Suppressor macrophage treated with lipopolysaccharide for 4 hours (primary cell): ENCODE data around the gene PIP5K1C.
"Not testable (repeated sequence)": the region's sequence is repeated elsewhere in the genome, so short reads cannot be mapped to it uniquely, and the experiment has no call there.

Source experiments
- DNase-seq: peaks from one replicate; pipeline ENCODE4 v3.0.0-alpha.2; 2020

PIP5K1C gene

DNA sequence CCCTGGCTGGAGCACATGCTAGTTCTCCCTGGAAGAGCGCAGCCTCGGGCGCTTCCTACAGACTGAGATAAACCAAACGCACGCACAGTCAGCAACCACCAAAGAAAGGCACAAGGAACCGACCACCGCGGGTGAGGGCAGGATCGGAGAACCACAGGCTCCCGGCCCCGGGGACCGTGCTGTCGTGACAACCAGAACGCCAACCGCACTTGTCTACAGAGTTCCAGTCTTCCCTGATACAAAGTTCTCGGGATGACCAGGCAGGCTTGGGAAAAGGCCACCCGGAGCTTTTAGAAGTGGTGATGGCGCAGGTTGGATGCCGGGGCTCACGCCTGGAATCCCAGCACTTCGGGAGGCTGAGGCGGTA is 40.5 kb downstream of the PIP5K1C start:
- DNase-seq: no peak

DNA sequence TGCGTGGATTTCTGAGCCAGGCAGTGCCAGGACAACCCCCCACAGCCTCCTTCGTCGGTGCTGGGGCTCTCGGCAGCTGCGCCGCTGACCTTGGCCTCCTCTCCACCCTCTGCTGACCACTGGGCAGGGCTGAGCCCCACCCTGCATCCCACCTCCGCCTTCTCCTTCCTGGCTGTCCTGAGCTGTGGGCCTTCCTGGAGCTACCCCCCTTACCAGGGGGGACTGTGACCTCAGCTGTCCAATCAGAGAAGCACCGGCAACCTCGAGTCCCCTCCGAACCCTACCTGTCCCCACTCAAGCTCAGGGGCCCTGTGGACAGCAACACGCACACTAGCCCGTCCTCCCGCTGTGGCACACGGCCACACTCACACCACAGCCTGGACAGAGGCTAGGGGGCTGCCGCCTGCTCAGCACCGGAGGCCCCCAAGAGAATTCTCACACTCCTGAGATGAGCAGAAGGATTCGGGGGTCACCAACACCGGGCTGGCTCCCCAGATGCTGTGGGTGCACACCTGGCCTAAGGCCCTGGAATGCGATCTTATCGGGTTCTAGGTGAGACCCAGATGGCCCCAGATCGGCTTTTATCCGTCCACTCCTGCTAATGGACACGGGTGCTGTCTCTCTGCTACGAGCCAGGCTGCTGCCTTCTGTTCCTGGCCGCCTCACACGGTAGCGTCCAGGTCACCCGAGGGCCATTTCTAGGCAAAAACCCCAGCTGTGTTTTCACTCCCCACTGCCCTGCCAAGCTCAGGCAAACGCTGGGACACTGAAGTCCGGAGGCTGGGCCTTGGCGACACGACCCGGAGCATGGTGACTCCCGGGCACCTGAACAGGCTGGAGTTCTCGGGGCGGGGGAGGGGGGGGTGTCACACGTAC is 41.2 kb downstream of the PIP5K1C start:
- DNase-seq: no peak

DNA sequence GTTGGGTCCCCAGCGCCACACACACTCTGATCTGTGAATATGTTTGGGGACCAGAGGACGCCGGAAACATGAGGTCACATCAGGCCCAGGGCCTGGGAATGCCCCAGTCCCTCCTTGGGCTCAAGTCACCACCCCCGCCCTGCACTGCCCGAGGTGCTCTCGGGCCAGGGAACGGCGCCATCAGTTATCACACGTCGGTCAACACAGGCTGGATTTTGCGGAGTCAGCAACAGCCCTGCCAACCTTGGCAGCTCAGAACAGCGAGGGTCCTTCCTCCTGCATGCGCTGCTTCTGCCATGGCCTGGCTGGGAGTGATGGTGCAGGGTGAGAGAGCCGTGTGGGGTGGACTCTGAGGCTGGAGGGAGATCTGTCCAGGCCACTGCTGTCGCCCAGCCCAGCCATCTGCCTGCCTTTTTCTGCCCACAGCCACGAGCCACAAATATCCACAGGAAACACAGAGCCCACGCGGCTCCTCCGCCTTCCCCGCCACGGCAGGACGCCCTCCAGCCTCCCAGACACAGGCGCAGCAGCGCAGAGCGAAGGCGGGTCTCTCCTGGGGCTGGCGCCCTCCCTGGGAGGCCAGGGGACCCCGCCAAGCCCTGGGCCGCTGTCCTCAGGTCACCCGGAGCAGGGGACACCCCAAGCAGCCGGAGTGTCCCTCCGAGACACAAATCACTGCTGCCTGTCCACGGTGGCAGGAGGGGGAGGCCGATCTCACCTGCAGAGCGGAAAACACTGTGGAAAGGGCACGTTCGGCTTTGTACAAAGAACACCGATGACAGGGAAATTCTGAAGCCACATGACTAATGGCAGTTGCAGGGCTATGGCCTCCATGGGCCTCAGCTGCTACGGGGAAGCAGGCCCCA is 42.0 kb downstream of the PIP5K1C start:
- DNase-seq: no peak

DNA sequence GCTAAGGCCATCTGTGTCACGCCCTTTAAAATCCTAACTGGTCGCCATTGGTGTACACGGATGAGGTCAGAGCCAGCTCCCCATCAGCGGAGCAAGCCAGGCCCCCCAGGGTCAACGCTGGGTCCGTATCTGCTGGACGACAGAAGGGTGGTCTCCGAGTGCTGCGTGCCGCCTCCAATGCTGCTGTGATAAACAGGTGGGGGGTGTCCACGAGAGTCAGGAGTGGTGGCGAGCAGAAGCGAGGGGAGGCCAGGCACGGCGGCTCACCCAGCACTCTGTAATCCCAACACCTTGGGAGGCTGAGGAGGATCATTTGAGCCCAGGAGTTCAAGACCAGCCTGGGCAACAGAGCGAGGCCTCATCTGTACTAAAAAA is 42.9 kb downstream of the PIP5K1C start:
- DNase-seq: no peak

DNA sequence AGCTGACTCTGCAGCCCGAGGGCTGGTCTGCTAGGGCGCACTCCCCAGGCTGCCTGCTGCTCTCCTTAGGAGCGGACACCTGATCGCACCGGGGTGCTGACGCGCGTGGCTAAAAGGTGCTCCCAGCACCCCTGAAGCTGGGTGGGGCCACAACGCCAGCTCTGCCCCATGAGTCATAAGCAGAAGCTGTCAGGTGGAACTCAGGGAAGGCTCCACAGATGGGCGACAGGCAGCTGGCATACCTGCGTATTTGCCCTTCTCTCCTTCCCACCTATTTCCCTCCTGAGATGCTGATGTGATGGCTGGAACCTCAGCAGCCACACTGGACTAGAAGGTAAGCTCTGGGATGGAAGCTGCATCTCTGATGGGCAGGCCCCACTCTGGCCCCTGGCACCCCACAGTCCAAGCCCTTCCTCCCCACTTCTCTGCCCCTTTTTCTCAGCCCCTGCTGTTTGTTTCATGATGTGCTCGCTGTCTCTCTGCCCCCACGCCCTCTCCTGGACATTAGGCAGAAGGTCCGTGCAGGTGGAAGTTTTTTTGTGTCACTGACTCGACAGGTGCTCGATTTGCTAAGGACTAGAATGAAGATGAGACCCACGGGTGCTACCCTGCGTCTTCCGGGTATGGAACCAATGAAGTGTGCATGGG is 43.4 kb downstream of the PIP5K1C start:
- DNase-seq: no peak

DNA sequence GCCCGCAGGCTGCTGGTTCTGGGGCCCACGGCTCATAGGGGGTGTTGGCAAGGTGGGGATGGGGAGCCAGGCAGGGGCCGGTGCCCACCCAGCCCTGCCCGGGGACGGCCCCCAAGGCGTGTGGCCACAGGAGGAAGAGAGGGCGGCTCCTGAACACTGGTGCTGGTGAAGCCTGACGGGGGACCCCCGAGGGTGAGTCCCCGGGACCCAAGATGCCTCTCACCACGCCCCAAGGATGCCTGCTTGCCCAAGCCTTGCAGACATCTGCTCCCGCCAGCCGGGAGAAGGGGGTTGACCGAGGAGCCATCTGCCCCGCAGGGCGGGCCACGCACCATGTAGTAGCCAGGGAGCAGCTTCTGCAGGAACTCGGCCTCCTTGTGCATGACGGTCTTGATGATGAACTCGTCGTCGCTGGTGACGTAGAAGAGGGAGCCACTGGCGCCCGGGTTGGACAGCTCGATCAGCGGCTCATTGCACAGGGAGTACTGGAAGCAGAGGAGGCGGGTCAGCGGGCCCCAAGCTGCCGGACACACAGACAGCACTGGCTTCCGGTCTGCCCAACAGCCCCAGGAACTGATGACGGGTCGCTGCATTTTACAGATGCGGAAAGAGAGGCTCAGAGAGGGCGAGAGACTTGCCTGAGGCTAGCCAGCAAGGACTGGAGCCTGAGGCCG is 44.1 kb downstream of the PIP5K1C start:
- no peak for DNase-seq

DNA sequence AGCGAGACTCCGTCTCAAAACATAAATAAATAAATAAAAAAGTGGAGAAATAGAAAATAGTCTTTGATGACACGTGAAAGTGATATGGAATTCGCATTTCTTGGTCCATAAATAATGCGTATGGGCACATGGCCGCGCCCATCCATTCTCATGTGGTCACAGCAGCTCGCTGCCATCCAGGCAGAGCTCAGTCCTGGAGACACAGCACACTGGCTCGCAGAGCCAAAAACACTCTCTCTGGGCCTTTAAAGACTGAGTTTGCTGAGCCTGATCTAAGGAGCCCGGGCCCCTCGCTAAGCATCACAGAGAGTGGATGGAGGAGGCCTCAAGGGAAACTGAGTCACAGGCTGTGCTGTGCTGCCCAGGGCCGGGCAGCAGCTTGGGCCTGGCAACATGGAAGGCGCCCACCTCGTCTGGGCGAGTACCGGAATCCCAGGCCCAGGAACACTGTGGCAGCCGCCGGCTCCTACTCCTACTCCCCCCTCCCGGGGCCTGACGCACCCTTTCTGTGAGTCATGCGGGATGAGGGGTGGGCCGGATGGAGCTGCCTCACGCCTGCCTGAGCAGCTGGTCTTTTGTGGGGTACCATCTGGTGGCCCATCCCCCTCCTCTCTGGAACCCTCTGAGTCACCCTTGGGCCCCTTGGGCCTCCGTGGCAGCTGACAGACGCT is 44.7 kb downstream of the PIP5K1C start:
- no peak for DNase-seq

DNA sequence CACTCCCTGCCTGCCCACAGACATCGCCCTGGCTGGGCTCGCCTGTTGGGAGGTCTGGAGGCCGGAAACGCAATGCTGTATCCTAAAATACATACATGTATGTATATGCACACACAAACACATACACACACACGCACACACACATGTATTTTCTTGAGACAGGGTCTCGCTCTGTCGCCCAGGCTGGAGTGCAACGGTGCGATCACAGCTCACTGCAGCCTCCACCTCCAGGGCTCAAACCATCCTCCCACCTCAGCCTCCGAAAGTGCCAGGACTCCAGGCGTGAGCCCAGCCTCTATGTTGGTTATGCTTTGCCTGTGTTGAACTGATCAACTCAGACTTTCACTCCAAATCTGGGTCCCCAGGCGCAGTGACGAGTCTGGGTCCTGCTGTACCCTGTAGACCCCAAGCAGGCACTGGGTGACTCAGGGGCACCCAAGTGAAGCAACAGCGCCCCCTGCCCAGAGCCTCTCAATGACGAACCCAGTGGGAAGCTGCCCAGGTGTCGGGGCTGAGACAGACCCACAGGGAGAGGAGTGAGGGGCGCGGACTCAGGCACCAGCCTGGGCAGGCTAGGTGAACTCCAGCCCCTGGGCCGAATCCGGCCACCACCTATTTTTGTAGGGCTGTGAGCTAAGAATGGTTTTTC is 46.3 kb downstream of the PIP5K1C start:
- no peak for DNase-seq

DNA sequence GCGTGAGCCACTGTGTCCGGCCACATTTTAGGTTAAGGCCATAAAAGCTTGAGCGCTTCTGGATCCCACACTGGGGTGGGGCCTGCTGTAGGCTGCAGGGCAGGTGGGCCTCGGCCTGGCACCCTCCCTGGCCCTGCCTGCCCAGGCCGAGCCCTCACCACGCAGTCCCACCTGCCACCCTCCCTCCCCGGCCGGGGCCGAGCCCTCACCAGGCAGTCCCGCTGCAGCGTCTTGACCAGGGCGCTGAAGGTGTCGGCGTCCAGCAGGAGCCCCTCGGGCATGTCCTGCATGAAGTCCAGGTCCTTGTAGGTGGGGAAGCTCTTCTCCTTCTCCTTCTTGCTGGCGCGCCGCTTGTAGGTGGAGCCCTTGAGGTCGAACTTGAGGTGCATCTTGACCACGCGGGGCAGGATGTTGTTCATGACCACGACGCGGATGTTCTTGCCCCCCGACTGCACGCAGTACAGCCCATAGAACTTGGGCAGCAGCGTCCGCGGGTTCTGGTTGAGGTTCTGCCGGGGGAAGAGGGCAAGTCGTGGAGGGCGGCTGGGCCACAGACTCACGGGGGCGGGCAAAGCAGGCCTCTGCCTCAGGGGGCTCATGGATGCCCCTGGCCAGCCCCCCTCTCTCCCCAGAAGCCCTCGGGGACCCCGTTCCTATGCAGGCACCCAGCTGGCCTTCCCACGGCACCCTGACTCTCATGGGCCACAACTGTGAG is 47.0 kb downstream of the PIP5K1C start:
- DNase-seq: no peak

DNA sequence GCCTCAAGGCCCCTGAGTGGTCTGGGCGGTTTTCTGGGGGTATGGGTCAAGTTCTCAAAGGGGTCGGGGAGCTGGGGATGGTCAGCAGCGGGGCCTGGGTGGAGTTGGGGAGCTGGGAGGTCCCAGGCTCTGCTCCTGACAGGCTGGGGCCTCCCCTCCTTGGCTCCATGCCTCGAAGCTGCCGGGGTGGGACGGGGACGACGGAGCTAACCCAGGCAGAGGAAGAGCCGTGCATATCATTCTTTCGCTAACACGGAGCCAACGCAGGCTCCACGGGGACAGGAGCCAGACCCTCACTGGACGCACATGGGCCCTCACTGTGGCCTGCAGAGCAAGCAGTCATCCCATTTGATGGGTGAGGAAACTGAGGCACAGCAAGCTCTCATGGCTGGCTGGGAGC is 47.8 kb downstream of the PIP5K1C start:
- no peak for DNase-seq

DNA sequence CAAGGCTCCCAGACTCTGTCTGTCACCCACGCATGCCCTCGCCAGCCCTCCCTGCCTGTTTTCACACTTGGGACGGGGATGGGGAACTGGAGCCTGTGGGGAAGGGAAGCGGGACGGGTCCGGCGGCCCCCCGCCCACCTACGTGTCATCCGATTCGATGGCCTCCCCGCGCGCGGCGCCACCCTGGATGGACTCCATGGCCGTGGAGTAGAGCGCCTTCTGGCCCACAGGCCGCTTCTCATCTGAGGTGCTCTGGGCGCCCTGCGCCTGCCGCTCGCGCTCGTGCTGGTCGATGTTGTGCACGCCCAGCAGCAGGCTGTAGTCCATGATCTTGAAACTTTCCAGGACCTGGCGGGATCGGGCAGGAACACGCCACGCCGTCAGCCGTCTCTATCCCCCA is 48.6 kb downstream of the PIP5K1C start:
- no peak for DNase-seq

DNA sequence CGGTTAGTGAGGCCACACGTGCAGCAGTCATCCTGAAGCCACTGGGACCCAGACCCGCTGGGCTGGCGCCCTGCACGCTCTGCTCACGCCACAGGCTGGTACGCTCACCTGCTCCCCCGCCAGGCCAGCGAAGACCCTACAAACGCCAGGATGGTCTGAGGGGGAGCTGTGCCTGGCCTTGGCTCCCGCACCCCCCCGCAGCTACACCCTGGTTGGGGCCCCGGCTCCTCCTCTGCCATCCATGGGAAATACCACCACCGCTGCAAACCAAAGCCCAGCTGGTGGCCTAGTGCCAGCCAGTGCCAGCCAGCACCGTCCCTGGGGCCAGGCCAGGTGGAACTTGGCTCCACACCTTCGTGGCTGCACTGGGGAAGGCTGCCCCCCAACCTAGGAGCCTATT is 50.4 kb downstream of the PIP5K1C start:
- no peak for DNase-seq

DNA sequence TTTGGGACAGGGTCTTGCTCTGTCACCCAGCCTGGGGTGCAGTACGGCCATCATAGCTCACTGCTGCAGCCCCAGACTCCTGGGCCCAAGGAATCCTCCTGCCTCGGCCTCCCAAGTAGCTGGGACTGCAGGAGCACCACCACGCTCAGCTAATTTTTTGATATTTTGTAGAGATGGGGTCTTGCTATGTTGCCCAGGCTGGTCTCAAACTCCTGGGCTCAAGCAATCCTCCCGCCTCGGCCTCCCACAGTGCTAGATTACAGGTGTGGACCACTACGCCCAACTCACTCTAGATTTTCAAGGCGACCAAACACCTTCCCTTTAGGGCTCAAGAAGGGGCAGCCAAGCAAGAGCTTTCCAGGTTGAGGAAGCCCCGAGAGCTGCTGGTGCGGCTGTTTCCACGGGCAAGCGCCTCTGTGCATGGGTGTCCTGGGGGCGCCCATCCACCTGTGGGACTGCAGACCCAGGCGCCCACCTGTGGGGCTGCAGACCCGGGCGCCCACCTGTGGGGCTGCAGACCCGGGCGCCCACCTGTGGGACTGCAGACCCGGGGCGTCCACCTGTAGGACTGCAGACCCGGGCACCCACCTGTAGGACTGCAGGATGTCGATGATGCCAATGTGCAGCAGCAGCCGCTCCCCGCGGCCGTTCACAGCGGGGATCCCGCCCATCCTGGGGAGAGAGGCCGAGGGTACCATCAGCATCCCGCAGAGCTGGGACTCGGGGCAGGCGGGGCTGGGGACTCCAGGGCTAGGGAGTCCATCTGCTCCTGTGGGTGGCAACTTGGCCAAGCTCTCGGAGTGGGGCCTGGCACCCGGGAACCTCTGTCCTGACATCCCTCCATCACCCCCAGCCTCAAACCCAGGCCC is 52.0 kb downstream of the PIP5K1C start:
- DNase-seq: no peak

DNA sequence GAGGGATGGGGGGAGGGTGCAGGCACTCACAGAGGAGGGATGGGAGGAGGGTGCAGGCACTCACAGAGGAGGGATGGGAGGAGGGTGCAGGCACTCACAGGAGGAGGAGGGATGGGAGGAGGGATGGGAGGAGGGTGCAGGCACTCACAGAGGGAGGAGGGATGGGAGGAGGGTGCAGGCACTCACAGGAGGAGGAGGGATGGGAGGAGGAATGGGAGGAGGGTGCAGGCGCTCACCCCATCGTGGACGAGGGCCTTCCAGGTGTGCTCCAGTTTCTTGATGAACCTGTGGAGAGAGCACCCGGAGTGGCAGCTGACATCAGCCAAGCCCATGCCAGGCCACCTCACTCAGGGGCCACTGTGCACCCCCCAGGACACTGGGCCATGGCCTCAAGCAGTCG is 53.2 kb downstream of the PIP5K1C start:
- DNase-seq: not testable (repeated sequence)

DNA sequence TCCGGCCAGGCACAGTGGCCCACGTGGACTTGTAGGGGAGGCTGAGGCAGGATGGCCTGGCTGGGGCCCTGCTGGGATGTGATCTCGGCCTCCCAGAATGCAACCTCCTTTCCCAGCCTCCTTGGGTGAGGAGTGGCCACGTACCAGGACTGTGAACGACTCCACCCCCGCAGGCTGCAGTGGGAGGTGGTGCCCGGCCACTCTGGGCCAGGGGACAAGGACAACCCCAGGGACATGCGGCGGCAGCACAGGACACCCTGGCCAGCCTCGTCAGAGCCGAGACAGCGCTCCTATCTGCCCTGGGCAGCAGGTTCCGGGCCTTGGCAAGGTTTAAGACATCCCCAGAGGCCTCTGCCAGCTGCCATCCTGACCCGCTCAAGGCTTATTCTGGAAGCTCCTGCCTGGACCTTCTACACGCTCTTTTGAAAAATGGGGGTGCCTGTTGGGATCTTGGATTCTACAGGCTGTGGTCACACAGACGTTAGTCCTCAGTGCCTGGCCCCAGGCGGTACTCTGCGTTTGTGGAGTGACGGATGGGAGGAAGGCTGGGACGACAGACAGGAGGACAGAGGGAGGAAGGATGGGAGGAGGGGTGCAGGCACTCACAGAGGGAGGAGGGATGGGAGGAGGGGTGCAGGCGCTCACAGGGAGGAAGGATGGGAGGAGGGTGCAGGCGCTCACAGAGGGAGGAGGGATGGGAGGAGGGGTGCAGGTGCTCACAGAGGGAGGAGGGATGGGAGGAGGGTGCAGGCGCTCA is 53.8 kb downstream of the PIP5K1C start:
- no peak for DNase-seq

DNA sequence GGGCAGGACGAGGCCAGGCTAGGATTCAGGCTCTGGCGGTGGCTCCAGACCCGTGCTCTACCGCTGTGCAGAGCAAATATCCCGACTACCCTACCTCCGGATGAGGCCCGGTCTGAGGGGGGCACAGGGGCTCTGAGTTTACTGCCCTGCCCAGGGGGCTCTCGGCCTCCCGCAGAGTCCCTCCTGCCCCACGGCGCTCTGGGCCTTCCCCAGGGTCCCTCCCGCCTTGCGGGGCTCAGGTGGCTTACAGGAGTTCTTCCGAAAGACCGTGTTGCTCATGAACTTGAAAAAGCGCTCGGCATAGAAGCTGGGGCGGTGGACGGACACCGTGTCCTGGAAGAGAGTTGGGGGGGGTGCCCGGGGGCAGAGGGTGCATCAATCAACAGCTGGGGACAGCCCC is 54.5 kb downstream of the PIP5K1C start:
- DNase-seq: no peak

DNA sequence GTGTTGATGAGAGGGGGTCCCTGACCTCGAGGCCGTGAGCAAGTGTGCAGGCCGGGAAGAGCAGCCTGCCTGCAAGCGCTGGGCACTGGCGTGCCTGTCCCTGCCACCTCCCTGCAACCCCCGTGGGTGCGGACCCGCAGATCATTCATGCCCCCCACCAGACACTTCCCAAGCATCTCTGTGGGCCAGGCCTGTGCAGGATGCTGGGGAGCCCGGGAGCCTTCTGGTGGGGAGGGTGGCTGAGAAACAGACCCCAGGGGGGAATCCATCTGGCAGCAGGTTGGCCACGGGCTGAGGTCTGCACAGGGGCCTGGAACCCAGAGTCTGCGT is 55.2 kb downstream of the PIP5K1C start:
- DNase-seq: no peak

DNA sequence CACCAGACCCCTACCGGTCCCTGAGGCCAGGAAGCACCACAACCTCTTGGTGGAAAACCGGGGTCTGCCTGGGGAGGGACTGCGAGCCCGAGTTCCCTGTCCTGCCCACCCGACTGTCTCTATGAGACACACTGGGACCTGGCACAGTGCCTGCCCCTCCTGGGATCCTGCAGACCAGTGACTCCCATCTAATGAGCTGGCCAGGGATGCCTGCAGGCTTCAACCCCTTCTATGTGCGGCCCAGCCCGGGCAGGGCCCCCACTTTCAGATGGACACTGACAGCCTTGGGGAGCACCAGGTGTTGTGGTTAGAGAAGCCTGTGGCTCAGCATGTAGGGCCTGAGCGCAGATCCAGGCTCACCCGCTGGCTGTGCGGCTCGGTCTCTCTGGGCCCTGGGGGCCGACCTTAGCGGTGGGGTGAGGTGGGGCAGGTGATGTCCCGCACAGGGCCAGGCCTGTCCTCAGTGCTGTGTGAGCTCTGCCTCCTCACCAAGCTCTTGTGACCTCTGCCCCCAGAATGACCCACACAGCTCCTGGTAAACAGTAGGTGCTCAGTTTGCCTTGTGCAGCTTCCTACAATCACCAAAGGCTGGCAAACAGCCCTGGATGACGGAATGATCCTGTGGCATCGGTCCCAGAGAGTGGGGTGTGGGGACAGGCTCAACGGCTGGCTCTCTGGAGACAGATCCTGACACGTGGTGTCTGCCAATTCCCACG is 55.8 kb downstream of the PIP5K1C start:
- DNase-seq: no peak
